ENCODE results near the gene NHLRC3. TPM values are rescaled to one million over a fixed set of nuclear protein-coding genes. Genes with fewer than 3 reads are reported as not detected.

The NHLRC3 gene
- total and polyA plus RNA-seq, 2 of the 8 experiments (the other 6 are each of a cell fraction or from before 2014, with no cell fraction given): 13.1 to 16.9 TPM

DNA sequence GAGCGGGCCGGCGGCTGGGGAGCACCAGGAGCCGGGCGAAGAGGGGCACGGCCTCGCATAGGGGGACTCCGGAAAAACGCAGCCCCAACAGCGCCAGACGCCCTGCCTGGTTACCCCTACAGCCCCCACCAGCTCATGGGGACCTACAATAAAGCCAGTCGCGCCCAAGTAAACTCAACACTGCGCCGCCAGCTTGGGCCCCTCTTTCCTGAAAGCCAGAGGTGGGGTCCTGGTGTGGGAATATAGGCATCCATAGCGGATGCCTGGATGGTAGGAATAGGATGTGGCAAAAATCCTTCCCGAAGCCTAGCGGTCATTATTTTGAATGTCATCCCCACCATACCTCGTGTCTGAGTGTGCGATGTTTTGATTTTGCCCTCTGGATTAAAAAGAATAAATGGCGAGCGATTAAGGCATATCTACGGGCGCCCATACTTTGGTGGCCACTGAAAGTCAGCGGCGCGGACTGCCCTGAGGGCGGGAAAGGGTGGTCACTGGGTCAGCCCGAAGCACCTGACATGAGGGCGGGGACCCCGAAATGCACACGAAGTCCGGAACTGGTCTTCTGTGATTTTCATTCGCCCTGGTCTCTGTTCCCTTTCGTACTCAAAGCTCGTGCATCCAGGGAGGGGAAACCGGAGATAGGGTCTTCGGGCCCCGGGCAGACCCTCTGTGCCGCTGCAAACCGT lies at the start of gene NHLRC3, which contains the start of gene PROSER1 (continued):
- TF ChIP-seq, protein P1, sequence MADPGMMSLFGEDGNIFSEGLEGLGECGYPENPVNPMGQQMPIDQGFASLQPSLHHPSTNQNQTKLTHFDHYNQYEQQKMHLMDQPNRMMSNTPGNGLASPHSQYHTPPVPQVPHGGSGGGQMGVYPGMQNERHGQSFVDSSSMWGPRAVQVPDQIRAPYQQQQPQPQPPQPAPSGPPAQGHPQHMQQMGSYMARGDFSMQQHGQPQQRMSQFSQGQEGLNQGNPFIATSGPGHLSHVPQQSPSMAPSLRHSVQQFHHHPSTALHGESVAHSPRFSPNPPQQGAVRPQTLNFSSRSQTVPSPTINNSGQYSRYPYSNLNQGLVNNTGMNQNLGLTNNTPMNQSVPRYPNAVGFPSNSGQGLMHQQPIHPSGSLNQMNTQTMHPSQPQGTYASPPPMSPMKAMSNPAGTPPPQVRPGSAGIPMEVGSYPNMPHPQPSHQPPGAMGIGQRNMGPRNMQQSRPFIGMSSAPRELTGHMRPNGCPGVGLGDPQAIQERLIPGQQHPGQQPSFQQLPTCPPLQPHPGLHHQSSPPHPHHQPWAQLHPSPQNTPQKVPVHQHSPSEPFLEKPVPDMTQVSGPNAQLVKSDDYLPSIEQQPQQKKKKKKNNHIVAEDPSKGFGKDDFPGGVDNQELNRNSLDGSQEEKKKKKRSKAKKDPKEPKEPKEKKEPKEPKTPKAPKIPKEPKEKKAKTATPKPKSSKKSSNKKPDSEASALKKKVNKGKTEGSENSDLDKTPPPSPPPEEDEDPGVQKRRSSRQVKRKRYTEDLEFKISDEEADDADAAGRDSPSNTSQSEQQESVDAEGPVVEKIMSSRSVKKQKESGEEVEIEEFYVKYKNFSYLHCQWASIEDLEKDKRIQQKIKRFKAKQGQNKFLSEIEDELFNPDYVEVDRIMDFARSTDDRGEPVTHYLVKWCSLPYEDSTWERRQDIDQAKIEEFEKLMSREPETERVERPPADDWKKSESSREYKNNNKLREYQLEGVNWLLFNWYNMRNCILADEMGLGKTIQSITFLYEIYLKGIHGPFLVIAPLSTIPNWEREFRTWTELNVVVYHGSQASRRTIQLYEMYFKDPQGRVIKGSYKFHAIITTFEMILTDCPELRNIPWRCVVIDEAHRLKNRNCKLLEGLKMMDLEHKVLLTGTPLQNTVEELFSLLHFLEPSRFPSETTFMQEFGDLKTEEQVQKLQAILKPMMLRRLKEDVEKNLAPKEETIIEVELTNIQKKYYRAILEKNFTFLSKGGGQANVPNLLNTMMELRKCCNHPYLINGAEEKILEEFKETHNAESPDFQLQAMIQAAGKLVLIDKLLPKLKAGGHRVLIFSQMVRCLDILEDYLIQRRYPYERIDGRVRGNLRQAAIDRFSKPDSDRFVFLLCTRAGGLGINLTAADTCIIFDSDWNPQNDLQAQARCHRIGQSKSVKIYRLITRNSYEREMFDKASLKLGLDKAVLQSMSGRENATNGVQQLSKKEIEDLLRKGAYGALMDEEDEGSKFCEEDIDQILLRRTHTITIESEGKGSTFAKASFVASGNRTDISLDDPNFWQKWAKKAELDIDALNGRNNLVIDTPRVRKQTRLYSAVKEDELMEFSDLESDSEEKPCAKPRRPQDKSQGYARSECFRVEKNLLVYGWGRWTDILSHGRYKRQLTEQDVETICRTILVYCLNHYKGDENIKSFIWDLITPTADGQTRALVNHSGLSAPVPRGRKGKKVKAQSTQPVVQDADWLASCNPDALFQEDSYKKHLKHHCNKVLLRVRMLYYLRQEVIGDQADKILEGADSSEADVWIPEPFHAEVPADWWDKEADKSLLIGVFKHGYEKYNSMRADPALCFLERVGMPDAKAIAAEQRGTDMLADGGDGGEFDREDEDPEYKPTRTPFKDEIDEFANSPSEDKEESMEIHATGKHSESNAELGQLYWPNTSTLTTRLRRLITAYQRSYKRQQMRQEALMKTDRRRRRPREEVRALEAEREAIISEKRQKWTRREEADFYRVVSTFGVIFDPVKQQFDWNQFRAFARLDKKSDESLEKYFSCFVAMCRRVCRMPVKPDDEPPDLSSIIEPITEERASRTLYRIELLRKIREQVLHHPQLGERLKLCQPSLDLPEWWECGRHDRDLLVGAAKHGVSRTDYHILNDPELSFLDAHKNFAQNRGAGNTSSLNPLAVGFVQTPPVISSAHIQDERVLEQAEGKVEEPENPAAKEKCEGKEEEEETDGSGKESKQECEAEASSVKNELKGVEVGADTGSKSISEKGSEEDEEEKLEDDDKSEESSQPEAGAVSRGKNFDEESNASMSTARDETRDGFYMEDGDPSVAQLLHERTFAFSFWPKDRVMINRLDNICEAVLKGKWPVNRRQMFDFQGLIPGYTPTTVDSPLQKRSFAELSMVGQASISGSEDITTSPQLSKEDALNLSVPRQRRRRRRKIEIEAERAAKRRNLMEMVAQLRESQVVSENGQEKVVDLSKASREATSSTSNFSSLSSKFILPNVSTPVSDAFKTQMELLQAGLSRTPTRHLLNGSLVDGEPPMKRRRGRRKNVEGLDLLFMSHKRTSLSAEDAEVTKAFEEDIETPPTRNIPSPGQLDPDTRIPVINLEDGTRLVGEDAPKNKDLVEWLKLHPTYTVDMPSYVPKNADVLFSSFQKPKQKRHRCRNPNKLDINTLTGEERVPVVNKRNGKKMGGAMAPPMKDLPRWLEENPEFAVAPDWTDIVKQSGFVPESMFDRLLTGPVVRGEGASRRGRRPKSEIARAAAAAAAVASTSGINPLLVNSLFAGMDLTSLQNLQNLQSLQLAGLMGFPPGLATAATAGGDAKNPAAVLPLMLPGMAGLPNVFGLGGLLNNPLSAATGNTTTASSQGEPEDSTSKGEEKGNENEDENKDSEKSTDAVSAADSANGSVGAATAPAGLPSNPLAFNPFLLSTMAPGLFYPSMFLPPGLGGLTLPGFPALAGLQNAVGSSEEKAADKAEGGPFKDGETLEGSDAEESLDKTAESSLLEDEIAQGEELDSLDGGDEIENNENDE (IDR thresholded peaks at IDR 0.05; ENCODE audit: insufficient replicate concordance, low read length): no peak
- no peak for TF ChIP-seq BACH1 (IDR thresholded peaks at IDR 0.05; ENCODE audit: low read length)
